ENCODE results near the gene ESRP2. TPM values are rescaled to one million over a fixed set of nuclear protein-coding genes. Genes with fewer than 3 reads are reported as not detected.

Gene ESRP2
- total and polyA plus RNA-seq, 2 donors (not counting 3 experiments of a cell fraction or from before 2014, with no cell fraction given) = 0.57 to 0.66 TPM

DNA sequence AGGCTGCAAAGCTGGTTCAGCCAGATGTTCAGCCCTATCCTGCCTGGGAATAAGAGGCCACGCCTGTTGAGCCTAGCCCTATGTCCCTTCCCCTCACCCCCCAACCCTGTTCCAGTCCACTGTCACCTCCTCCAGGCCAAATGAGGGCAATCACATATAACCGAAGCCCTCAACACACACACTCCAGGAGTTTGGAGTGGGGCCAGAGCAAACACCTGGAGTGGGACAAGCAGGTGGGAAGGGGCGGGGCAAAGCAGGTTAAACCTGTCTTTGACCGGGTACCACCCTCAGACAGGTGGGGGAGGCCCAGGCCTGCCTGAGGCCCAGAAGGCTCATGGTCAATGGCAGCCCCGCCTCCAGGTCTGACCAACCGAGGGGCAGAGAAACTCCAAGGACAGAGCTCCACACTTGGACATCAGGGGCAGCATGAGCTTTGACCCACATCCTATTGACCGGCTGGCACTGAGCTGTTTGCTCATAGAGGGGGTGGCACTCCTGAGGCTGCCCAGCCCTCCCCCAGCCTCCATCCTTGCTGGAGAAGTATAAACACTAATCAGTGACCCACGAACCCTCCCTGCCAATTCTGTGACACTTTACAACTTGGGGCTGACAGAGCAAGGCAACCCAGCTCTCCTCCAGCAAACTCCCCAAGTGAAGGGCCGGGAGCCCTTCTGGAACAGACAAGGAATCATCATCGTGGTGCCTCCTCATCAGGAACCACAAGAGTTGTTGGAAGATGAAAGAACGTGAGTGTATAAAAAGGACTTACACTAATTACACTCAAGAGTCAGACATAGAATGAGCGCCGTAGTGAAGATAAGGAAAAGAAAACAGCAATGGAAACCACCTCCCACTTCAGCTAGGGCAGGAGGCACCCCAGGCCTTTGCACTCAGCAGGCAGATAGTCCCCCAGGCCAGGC lies 1.5 kb downstream of the ESRP2 start:
- Histone ChIP-seq H3K4me3 (replicated peaks in 1 of 3; ENCODE audit: insufficient read depth in 1 of 3, low read depth in 1 of 3, low read length in 3 of 3) (no peak overlapping the region), H2AFZ (ENCODE audit: low read depth, low read length) (no peak overlapping the region), H3K9me3 (replicated peaks; ENCODE audit: control insufficient read depth, insufficient read depth, low read length) (no peaks in the 10 kb centered on the region), H3K79me2 (ENCODE audit: control insufficient read depth, insufficient read depth, low read length) (no peaks in the 10 kb centered on the region), H3K9ac (replicated peaks; ENCODE audit: extremely low read depth, insufficient read depth, low read length) (no peak overlapping the region), H3K4me2 (ENCODE audit: insufficient read depth, low read length) (no peak overlapping the region), H3K27ac (ENCODE audit: insufficient read depth, low read depth, low read length) (no peak overlapping the region), H4K20me1 (replicated peaks; ENCODE audit: control insufficient read depth, extremely low read depth, insufficient read depth, low read length) (no peaks in the 10 kb centered on the region), H3K36me3 (ENCODE audit: control insufficient read depth in 2 of 2, extremely low read depth in 1 of 2, insufficient read depth in 2 of 2, low read length in 2 of 2) (no peaks in the 10 kb centered on the region), H3K27me3 (ENCODE audit: control insufficient read depth in 2 of 2, insufficient read depth in 2 of 2, low read length in 2 of 2) (no peaks in the 10 kb centered on the region), H3K9me1 (replicated peaks; ENCODE audit: control insufficient read depth, extremely low read depth, insufficient read depth, low read length) (no peaks in the 10 kb centered on the region), H3K4me1 (ENCODE audit: control insufficient read depth, extremely low read depth, insufficient read depth, low read length) (peaks cover 13% of the 10 kb centered on the region)
- intact Hi-C loops (cut with micrococcal nuclease) (no loop called here), dilution Hi-C loops (cut with MboI; ENCODE audit: extremely low pct_ligation_motif_present, low sequenced_read_pairs) (no loop called here)
- DNase-seq (ENCODE audit: low read depth, low spot score) = no peak
- POLR2A ChIA-PET = interaction anchor here (0.6 kb wide), 1 partner anchor 440 kb away, joined by 4 read pairs; no protein-coding TSS in a partner anchor
- TF ChIP-seq POLR2AphosphoS5 (IDR thresholded peaks at IDR 0.05; ENCODE audit: insufficient read depth, low read depth, low read length) (no peak), EZH2 (IDR thresholded peaks at IDR 0.05; ENCODE audit: borderline replicate concordance, low read depth, low read length, severe bottlenecking) (no peak), MYC (IDR thresholded peaks at IDR 0.05; ENCODE audit: low read depth, low read length) (no peak), POLR2A (IDR thresholded peaks at IDR 0.05; ENCODE audit: low read depth, low read length) (no peak)
- BruUV-seq (replicated peaks) = no TSS peak
- no peak for FAIRE-seq
- CTCF ChIA-PET = interaction anchor here (0.9 kb wide), 2 partner anchors 95 to 141 kb away, joined by 3 read pairs; no protein-coding TSS in a partner anchor

DNA sequence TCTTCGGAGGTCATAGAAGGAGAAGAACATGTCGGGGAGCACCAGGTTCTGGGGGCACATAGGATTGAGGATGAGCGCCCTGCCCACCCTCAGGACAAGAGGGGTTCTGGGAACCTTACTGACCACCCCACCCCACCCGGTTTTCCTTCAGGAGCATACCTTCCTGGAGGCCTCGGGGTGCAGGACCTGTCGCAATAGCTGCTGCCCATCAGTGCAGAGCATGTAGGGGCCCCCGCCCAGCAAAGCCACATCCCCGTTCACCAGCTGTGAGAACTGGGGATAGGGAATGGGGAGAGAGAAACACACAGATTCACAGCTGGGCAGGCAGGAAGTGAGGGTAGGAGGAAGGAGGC lies 2.1 kb downstream of the ESRP2 start:
- Histone ChIP-seq H3K27ac (ENCODE audit: insufficient read depth, low read depth, low read length) (no peak overlapping the region), H3K4me1 (ENCODE audit: control insufficient read depth, extremely low read depth, insufficient read depth, low read length) (peaks cover 13% of the 10 kb centered on the region), H3K9me1 (replicated peaks; ENCODE audit: control insufficient read depth, extremely low read depth, insufficient read depth, low read length) (no peaks in the 10 kb centered on the region), H3K9me3 (replicated peaks; ENCODE audit: control insufficient read depth, insufficient read depth, low read length) (no peaks in the 10 kb centered on the region), H3K4me3 (replicated peaks in 1 of 3; ENCODE audit: insufficient read depth in 1 of 3, low read depth in 1 of 3, low read length in 3 of 3) (no peak overlapping the region), H3K79me2 (ENCODE audit: control insufficient read depth, insufficient read depth, low read length) (no peaks in the 10 kb centered on the region), H3K27me3 (ENCODE audit: control insufficient read depth in 2 of 2, insufficient read depth in 2 of 2, low read length in 2 of 2) (no peaks in the 10 kb centered on the region), H4K20me1 (replicated peaks; ENCODE audit: control insufficient read depth, extremely low read depth, insufficient read depth, low read length) (no peaks in the 10 kb centered on the region), H3K36me3 (ENCODE audit: control insufficient read depth in 2 of 2, extremely low read depth in 1 of 2, insufficient read depth in 2 of 2, low read length in 2 of 2) (no peaks in the 10 kb centered on the region), H3K9ac (replicated peaks; ENCODE audit: extremely low read depth, insufficient read depth, low read length) (no peak overlapping the region), H2AFZ (ENCODE audit: low read depth, low read length) (no peak overlapping the region), H3K4me2 (ENCODE audit: insufficient read depth, low read length) (no peak overlapping the region)
- CTCF ChIA-PET = interaction anchor here (0.9 kb wide), 1 partner anchor 95 kb away, joined by 3 read pairs; no protein-coding TSS in a partner anchor
- TF ChIP-seq MYC (IDR thresholded peaks at IDR 0.05; ENCODE audit: low read depth, low read length) = no peak
- TF ChIP-seq GATA2 (IDR thresholded peaks at IDR 0.05; ENCODE audit: insufficient read depth, insufficient read length, low read depth, low read length) = no peak
- TF ChIP-seq, protein P1, sequence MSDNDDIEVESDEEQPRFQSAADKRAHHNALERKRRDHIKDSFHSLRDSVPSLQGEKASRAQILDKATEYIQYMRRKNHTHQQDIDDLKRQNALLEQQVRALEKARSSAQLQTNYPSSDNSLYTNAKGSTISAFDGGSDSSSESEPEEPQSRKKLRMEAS (IDR thresholded peaks at IDR 0.05; ENCODE audit: insufficient read depth, insufficient read length) = no peak
- TF ChIP-seq, protein P2, sequence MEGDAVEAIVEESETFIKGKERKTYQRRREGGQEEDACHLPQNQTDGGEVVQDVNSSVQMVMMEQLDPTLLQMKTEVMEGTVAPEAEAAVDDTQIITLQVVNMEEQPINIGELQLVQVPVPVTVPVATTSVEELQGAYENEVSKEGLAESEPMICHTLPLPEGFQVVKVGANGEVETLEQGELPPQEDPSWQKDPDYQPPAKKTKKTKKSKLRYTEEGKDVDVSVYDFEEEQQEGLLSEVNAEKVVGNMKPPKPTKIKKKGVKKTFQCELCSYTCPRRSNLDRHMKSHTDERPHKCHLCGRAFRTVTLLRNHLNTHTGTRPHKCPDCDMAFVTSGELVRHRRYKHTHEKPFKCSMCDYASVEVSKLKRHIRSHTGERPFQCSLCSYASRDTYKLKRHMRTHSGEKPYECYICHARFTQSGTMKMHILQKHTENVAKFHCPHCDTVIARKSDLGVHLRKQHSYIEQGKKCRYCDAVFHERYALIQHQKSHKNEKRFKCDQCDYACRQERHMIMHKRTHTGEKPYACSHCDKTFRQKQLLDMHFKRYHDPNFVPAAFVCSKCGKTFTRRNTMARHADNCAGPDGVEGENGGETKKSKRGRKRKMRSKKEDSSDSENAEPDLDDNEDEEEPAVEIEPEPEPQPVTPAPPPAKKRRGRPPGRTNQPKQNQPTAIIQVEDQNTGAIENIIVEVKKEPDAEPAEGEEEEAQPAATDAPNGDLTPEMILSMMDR (IDR thresholded peaks at IDR 0.05; ENCODE audit: extremely low read depth in 1 of 2, insufficient read depth in 1 of 2, low read depth in 1 of 2, low read length in 2 of 2) = no peak
- no peak for TF ChIP-seq EZH2 (IDR thresholded peaks at IDR 0.05; ENCODE audit: borderline replicate concordance, low read depth, low read length, severe bottlenecking)
- no peak for TF ChIP-seq FOS (IDR thresholded peaks at IDR 0.05; ENCODE audit: borderline replicate concordance, insufficient read depth, low read length)
- no peak for TF ChIP-seq POLR2AphosphoS5 (IDR thresholded peaks at IDR 0.05; ENCODE audit: insufficient read depth, low read depth, low read length)
- no peak for TF ChIP-seq JUN (IDR thresholded peaks at IDR 0.05; ENCODE audit: borderline replicate concordance, insufficient read depth, insufficient read length, low read depth)
- no peak for TF ChIP-seq POLR2A (IDR thresholded peaks at IDR 0.05; ENCODE audit: low read depth, low read length)
- no peak for DNase-seq (ENCODE audit: low read depth, low spot score)
- no peak for FAIRE-seq
- intact Hi-C loops (cut with micrococcal nuclease) (no loop called here), dilution Hi-C loops (cut with MboI; ENCODE audit: extremely low pct_ligation_motif_present, low sequenced_read_pairs) (no loop called here)
- BruUV-seq (replicated peaks) = no TSS peak
- POLR2A ChIA-PET = no interaction called here
